NCI-H774 (cell line): ENCODE data around the gene RFX7.

Experiments
- DNase-seq: peaks from one replicate; lab custom pipeline; 2025; lab: John Stamatoyannopoulos, UW

Gene RFX7

DNA sequence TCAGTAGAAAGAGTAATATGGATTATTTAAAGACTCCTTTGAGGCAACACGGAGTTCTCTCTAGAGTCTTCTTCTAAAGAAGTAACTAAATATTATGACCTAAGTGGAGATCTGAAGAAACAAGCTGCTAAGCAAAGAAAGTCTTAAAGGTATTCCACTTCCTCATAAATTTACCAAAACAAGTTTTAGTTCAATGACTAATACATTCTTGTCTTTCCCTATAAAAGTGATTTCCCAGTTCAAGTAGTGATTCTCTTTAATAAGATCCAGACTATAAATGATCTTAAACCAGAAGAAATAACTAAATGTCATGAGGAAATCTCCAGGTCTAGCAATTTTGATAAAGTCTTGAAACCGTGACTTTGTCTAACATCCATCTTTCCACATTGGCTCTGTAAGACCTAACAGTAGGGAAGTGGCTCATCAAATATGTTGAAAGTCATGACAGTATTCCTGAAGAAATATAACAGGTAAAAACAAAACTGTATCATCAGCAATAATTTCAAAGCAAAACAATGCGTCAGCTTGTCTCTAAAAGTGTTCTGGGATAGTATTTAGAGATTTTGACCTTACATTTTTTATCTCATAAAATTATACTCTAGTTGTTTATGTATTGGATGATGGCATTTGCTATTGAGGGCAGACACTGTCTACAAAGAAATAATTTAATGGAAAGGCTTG is 198.5 kb downstream of the RFX7 start:
- DNase-seq: no peak

DNA sequence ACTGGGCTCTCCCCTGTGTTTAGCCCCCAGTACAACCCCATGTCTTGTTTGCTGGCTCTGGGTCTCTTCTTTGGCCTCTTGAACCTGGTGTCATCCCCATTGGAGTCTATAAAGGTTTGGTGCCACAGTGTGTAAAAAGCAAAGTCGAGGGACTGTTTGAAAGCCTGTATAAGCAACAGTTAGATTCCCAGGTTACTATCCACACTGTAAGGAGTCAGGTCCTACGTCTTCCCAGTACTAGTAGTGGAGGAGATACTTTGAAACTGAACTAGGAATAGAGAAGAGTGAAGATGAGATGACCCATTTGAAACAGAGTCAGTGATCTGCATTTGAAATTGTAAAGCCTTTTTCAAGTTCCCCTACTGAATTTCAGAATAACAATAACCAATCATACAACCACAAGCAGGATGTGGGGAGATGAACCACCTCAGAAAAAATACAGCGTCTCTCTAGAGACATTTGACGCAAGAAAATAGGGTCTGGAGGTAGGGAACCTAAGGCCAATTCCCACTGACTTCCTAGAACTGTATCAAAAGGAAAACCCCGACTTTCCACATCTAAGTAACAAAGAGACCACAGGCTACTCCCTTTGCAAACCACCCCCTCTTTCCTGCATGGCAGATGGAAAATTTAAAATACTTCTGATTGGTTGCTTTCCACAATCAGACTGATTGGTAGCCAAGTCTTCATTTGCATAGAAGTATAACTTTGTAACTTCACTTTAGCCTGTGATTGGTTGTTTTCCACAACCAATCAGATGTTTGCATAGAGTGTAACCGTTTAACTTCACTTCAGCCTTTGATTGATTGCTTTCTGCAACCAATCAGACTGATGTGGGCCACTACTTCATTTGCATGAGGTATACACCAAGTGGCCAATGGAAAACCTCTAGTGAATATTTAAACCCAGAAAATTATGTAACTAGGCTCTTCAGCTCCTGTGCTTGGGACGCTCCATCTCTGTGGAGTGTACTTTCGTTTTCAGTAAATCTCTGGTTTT is 200.4 kb downstream of the RFX7 start:
- DNase-seq: no peak

DNA sequence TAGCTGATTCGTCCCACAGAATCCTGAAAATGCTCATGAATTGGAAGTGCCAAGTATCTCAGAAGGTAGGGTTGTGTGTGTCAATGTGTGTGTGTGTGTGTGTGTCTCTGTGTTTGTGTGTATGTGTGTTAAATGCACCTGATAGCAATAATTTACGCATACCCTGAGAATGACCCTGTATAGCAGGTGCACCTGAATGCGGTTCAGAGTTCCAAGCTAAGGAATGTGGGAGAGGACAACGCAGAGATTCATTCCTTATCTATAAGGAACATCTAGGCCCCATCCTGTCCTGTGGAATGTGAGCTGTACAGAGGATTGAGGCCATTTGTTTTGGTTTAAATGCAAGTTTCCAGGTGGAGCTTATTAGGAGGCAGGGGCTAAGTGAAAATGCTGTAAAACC is 201.2 kb downstream of the RFX7 start:
- no peak for DNase-seq

DNA sequence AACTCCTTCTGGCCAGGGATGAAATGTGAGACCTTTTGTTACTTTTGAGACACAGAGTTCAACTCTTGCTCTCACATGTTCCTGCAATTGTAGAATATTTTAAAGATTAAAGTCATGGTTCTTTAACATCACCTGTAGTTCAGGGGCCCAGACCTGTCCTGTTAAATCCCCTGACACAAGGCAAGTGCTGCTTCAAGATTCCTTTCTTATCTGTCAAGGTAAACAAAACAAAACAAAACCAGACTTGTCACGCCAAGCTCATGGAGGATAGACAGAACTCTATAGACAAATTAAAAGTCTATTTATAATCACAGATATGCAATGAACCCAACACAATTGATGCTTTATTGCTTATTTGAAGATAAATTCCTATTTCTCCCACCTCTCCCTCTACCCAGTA is 201.6 kb downstream of the RFX7 start:
- DNase-seq: no peak

DNA sequence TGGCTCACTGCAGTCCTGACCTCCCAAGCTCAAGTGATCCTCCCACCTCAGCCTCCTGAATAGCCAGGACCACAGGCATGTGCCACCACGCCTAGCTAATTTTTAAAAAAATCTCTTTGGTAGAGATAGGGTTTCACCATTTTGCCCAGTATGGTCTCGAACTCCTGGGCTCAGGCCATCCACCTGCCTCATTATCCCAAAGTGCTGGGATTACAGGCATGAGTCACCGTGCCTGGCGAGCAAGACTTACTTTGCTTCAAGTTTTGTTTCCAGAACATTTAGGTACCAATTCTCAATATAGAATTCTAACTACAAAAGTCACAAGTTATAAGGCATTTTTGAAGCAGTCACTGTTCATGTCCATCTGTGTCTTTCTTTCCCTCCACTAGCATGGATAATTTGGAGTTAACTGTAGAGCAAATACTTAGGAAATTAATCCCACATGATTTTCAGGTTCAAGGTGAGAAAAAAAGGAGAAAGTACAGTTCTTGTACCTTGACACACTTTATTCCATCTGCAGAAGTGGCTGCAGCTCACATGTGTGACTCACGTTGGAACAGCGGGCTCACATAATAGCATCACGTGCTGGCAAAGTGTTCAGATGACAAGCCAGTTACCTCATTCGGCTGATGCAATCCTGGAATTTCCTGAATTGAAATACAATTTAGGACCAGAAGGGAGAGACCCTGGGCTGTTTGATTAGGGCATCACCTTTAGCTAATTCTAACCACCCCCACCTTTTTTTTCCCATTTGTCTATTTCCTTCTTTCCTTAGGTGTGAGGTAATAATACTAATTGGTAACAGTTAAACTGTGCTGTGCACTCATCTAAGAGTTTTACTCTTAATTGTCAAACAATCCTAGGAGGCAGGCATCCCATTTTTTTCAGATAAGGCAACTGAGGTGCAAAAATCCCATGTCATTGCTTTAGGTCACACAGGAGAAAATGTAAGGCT is 203.3 kb downstream of the RFX7 start:
- DNase-seq: peak; percentile 72

DNA sequence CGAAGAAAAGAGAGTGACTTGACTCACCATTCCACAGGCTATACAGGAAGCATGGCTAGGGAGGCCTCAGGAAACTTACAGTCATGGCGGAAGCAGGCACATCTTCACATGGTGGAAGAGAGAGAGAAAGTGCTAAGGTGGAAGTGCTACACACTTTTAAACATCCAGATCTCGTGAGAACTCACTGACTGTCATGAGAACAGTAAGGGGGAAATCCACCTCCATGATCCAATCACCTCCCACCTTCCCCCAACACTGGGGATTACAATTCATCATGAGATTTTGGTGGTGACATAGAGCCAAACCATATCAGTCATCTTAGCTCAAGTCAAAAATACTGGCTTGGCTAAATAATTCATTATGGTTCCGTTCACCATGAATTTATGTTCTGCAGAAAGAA is 205.0 kb downstream of the RFX7 start:
- no peak for DNase-seq

DNA sequence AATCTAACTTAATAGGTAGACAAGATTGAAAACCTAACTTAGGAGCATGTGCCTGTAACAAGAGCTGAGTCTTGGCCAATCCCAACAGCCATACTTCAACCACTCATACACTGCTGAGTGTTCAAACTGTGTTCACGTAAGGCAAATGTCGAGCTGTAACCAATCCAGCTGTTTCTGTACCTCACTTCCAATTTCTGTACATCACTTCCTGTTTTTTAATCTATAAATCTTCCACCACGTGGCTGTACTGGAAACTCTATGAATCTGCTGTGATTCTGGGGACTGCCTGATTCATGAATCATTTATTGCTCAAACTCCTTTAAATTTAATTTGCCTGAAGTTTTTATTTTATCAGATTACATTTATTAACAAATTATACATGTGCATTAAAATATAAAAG is 205.7 kb downstream of the RFX7 start:
- DNase-seq: no peak
